Natural killer cell treated with Interleukin-12 subunit alpha and Interleukin-12 subunit beta and Interleukin-15 and Interleukin-18, amount 100 ng/mL, for 72 hours (primary cell): ENCODE measurements around the gene WDR35. TPM values are rescaled to one million over a fixed set of nuclear protein-coding genes. Genes with fewer than 3 reads are reported as not detected.
A peak's percentile ranks its signal among the peaks of the same experiment; 100 is the strongest.

Experiments used
- ATAC-seq, 2 donors: fragments of 150-1000 bp; cut with Tn5 transposase in 1 of 2; sonication (Bioruptor Pico), chemical (Tn5 transposase) in 1 of 2; 2 replicates each; pipeline ENCODE4 v1.10.0; 2021
- DNase-seq: peaks from one replicate; pipeline ENCODE4 v3.0.0; 2022; ENCODE audit warnings: low spot score
- H3K27ac Mint-ChIP-seq, 2 donors: 1 replicate in 1 of 2; 2 replicates in 1 of 2; pipeline ENCODE4 v1.8.0; 2022; ENCODE audit warnings: mixed read lengths in 2 of 2, mild to moderate bottlenecking in 1 of 2, moderate library complexity in 1 of 2
- H3K27me3 Mint-ChIP-seq, 2 donors: 1 replicate in 1 of 2; 2 replicates in 1 of 2; pipeline ENCODE4 v1.8.0; 2022; ENCODE audit warnings: mixed read lengths in 2 of 2
- H3K36me3 Mint-ChIP-seq: one replicate; pipeline ENCODE4 v1.8.0; 2022; ENCODE audit warnings: mixed read lengths
- H3K4me1 Mint-ChIP-seq, 2 donors: 1 replicate in 1 of 2; 2 replicates in 1 of 2; pipeline ENCODE4 v1.8.0; 2022; ENCODE audit warnings: low read depth in 2 of 2, mixed read lengths in 2 of 2, mild to moderate bottlenecking in 1 of 2
- H3K4me3 Mint-ChIP-seq: one replicate; pipeline ENCODE4 v1.8.0; 2022; ENCODE audit warnings: mixed read lengths
- H3K9me3 Mint-ChIP-seq: 2 replicates; pipeline ENCODE4 v1.8.0; 2022; ENCODE audit warnings: mixed read lengths
- total RNA-seq, 2 donors: library from RNA; stranded (reverse); gene quantifications; one replicate each; pipeline ENCODE4 v1.2.3, GENCODE V29; 2022

The WDR35 gene
- total RNA-seq, 2 donors from 2014 or later, result 6.4 to 13.6 TPM

DNA sequence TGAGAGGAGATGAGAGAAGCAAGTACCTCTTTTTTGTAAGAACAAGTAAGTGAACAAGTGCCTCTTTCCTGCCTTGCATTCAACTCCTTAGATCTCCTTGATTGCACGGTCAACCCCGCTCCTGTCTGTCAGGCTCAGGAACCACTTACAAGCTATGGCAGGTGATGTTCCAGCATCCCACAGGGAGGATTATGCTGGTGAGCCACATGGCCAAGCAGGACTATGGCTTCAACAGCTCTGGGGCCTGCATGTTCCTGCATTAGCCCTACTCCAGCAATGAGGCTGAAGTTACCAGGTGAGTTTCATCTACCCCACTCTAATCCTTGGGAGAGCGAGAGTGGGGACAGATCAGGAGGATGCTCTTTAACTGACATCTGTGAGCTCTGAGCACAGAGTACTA lies 117.6 kb downstream of the WDR35 start:
- H3K4me3 Mint-ChIP-seq, result no peak overlapping the region
- no peaks in the 10 kb centered on the region for H3K27me3 Mint-ChIP-seq
- peaks cover 18% of the 10 kb centered on the region in 2 donors for H3K4me1 Mint-ChIP-seq
- DNase-seq (no peak), ATAC-seq (no peak)
- H3K9me3 Mint-ChIP-seq, result no peaks in the 10 kb centered on the region
- no peak overlapping the region for H3K27ac Mint-ChIP-seq
- H3K36me3 Mint-ChIP-seq, result no peaks in the 10 kb centered on the region

DNA sequence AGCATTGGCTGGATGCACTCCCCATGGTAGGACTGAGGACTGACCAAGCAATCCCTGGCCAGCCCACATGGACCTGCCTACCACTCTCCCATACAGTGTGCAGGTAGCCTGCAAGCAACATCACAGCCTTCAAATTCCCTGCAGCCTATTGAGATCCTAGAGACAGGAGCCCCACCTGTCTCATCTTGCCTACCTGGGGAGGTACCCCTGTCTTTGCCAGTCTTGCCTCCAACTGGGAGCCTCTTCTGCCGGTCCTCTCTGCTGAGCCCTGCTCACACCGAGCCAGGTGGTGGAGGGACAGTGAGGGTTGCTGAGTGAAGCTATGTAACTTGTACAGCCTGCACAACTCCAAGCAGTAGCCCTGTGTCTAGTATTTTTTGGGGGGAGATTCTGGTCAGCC lies 118.1 kb downstream of the WDR35 start:
- H3K27me3 Mint-ChIP-seq, result no peaks in the 10 kb centered on the region
- DNase-seq (peak; percentile 53), ATAC-seq (no peak)
- no peaks in the 10 kb centered on the region for H3K9me3 Mint-ChIP-seq
- H3K4me3 Mint-ChIP-seq, result no peak overlapping the region
- no peaks in the 10 kb centered on the region for H3K36me3 Mint-ChIP-seq
- H3K27ac Mint-ChIP-seq, result no peak overlapping the region
- H3K4me1 Mint-ChIP-seq, result peaks cover 18% of the 10 kb centered on the region in 2 donors

GRCh38 chr2:19870792-19871191 lies 119.1 kb downstream of the WDR35 start:
- H3K4me3 Mint-ChIP-seq, result no peak overlapping the region
- ATAC-seq, result no peak
- peak overlapping the region in 1 of 2 donors; percentile 96 for H3K27ac Mint-ChIP-seq
- no peaks in the 10 kb centered on the region for H3K27me3 Mint-ChIP-seq
- peak; percentile 28 for DNase-seq
- no peaks in the 10 kb centered on the region for H3K9me3 Mint-ChIP-seq
- H3K4me1 Mint-ChIP-seq, result peaks cover 18% of the 10 kb centered on the region in 2 donors
- no peaks in the 10 kb centered on the region for H3K36me3 Mint-ChIP-seq

DNA sequence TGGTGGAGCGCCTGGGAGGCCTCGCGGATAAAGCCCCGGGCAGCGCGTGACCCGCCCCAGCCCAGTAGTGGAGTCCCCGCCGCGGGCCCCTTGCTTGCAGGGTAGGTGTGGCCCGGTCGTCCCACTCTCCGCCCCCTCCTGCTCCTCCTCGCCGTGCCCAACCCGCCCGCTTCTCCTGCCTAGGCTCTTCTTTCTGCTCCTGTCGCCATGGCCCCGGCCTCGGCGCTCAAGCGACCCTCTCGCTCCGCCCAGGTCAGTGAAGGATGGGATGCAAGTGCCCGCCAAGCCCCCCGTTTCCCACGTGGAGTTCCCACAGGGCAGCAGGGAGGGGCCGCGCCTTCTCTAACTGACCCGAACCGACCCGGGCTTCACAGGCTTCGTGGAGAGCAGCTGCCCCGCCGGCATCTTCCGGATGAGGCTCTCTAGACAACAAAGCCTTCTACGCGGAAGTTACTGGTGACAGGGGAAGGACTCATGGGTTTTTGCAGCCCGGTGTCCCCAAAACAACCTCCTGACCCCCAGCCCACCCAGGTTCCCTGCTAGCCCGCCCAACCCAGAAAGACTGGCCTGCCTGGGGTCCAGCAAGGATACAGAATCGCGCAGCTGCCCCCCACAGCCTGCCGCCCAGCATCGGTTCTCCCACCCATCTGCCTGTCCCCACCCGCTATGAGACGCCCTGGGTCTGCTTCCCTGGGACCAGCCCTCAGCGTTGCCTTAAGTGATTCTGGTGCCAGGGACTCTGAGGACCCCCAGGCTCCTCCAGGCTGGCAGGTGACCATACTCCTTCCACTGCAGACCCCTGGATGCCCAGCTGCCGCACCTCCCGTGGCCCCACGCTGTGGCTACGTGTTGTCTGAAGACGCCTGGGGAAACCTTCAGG lies 121.0 kb downstream of the WDR35 start:
- H3K36me3 Mint-ChIP-seq, result no peaks in the 10 kb centered on the region
- no peaks in the 10 kb centered on the region for H3K27me3 Mint-ChIP-seq
- DNase-seq, result peak; percentile 70
- H3K4me1 Mint-ChIP-seq, result peaks cover 18 to 21% of the 10 kb centered on the region in 2 donors
- peak; percentile 89 to 91 for ATAC-seq
- H3K9me3 Mint-ChIP-seq, result no peaks in the 10 kb centered on the region
- H3K4me3 Mint-ChIP-seq, result peak overlapping the region; percentile 95
- H3K27ac Mint-ChIP-seq, result peak overlapping the region; percentile 84 to 96

- ATAC-seq (no peak), DNase-seq (peak; percentile 16)
- no peaks in the 10 kb centered on the region for H3K9me3 Mint-ChIP-seq
- H3K27ac Mint-ChIP-seq, result peak overlapping the region in 1 of 2 donors; percentile 96
- H3K4me3 Mint-ChIP-seq, result peak overlapping the region; percentile 95
- no peaks in the 10 kb centered on the region for H3K27me3 Mint-ChIP-seq
- no peaks in the 10 kb centered on the region for H3K36me3 Mint-ChIP-seq
- peaks cover 18 to 22% of the 10 kb centered on the region in 2 donors for H3K4me1 Mint-ChIP-seq
Observed at GRCh38 chr2:19868224-19868623, 121.7 kb downstream of the WDR35 start.

DNA sequence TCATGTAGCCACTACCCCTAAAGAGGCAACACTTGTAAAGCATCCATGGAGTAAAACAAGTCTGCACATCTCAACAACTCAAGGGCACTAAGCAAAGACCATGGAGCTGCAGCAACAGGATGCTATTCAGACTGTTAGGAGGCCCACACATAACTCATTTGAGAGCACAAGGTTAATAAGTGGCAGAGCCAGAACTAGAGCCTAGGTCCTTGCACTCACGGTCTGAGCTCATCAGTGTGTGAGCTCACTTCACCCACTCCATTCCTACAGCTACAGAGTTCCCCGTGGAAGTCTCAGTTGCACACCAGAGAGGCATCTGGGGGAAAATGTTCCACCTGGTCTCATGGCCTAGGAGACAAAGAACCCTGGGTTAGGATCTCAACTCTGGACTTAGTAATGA lies 123.1 kb downstream of the WDR35 start:
- H3K4me3 Mint-ChIP-seq, result no peak overlapping the region

GRCh38 chr2:19865151-19865550 lies 124.8 kb downstream of the WDR35 start:
- DNase-seq (peak; percentile 45), ATAC-seq (no peak)
- peak overlapping the region in 1 of 2 donors; percentile 56 for H3K27ac Mint-ChIP-seq
- no peaks in the 10 kb centered on the region for H3K9me3 Mint-ChIP-seq
- peaks cover 4 to 11% of the 10 kb centered on the region in 2 donors for H3K27me3 Mint-ChIP-seq
- H3K36me3 Mint-ChIP-seq, result no peaks in the 10 kb centered on the region
- H3K4me1 Mint-ChIP-seq, result peaks cover 17 to 20% of the 10 kb centered on the region in 2 donors
- H3K4me3 Mint-ChIP-seq, result no peak overlapping the region

More for the DNA sequence above, 123.1 kb downstream of the WDR35 start:
- no peak for ATAC-seq
- peak; percentile 35 for DNase-seq
- Mint-ChIP-seq H3K27me3 (peaks cover 4 to 11% of the 10 kb centered on the region in 2 donors), H3K9me3 (no peaks in the 10 kb centered on the region), H3K27ac (no peak overlapping the region), H3K36me3 (no peaks in the 10 kb centered on the region), H3K4me1 (peaks cover 18 to 23% of the 10 kb centered on the region in 2 donors)

DNA sequence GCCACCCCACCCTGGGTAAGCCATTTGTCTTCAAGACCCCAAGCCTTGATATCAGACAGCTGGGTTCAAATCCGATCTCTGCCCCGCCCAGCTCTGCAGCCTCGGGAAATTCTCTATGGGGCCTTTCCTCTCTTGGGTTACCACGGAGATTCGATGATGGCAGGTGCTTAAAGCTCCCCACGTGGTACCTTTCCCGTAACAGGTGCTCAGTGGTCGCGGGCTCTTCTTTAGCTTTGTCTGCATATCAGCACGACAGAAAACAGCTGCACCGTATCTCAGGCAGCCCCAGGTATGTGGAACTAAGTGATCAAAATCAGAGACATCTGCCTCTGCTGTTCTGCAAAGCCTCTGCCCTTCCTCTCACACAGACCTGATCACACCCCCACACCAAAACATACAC lies 125.5 kb downstream of the WDR35 start:
- H3K27ac Mint-ChIP-seq, result peak overlapping the region in 1 of 2 donors; percentile 56
- H3K9me3 Mint-ChIP-seq, result no peaks in the 10 kb centered on the region
- no peak for ATAC-seq
- H3K4me1 Mint-ChIP-seq, result peaks cover 10 to 15% of the 10 kb centered on the region in 2 donors
- no peaks in the 10 kb centered on the region for H3K36me3 Mint-ChIP-seq
- H3K4me3 Mint-ChIP-seq, result no peak overlapping the region
- peaks cover 4 to 11% of the 10 kb centered on the region in 2 donors for H3K27me3 Mint-ChIP-seq
- DNase-seq, result no peak

DNA sequence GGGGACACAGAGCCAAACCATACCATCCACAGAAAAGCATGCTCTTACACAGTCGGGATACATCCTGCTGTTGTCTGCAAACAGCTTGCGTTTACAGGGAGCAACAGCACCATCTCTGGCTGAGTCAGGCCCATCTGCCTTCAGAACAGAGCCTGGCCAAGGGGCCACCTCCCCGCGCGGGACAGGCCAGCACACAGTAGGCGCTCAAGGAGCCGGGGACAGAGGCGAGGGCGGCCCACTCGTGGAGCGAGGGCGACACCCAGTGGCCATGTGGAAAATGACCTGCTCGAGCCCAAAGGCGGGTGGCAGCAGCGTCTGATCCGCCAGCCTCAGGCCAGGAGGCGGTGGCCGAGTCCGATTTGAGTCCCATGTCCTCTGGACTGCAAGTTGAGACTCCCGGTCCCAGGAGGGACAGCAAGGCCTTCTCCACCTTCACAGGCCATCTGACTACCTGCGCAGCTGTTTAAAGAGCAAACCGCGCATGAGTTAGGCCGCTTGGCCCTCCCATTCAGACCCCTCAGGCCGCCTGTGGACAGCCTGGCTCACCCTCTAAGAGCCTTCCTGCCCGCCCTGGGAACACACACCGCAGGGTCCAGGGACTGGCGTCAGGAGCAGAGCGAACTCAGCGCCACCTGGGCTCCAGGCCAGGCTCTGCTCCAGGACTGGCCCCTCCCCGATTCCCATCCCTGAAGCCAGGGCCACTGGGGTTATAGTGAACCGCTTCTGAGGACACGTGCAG lies 126.4 kb downstream of the WDR35 start:
- Mint-ChIP-seq H3K4me3 (no peak overlapping the region), H3K27me3 (peaks cover 4 to 11% of the 10 kb centered on the region in 2 donors), H3K36me3 (no peaks in the 10 kb centered on the region), H3K27ac (no peak overlapping the region), H3K9me3 (no peaks in the 10 kb centered on the region), H3K4me1 (peaks cover 7 to 14% of the 10 kb centered on the region in 2 donors)
- DNase-seq (peak; percentile 59), ATAC-seq (peak; percentile 82 to 84)

- Mint-ChIP-seq H3K27me3 (peaks cover 7 to 16% of the 10 kb centered on the region in 2 donors), H3K36me3 (no peaks in the 10 kb centered on the region), H3K27ac (no peak overlapping the region), H3K9me3 (no peaks in the 10 kb centered on the region), H3K4me3 (no peak overlapping the region), H3K4me1 (peaks cover 0 to 9% of the 10 kb centered on the region in 2 donors)
- peak; percentile 5 for DNase-seq
- no peak for ATAC-seq
Observed at GRCh38 chr2:19861813-19862212, 128.1 kb downstream of the WDR35 start.

Other genes with a start within 250 kb of the WDR35 start
- 10 to 100 TPM; 14.8 to 17.8 TPM for gene TTC32, start 88.1 kb downstream of the WDR35 start, total RNA-seq
- gene MATN3, start 22.6 kb upstream of the WDR35 start, total RNA-seq, result not detected
- 10 to 100 TPM; 13.2 to 37.2 TPM for gene LAPTM4A, start 61.5 kb upstream of the WDR35 start, total RNA-seq
- gene SDC1, start 235.0 kb upstream of the WDR35 start, total RNA-seq, result not detected